ENCODE measurements around the gene DENND1B. TPM values are rescaled to one million over a fixed set of nuclear protein-coding genes. Genes with fewer than 3 reads are reported as not detected.

DENND1B gene
- total RNA-seq, 1 donor from 2014 or later: 22.1 TPM

DNA sequence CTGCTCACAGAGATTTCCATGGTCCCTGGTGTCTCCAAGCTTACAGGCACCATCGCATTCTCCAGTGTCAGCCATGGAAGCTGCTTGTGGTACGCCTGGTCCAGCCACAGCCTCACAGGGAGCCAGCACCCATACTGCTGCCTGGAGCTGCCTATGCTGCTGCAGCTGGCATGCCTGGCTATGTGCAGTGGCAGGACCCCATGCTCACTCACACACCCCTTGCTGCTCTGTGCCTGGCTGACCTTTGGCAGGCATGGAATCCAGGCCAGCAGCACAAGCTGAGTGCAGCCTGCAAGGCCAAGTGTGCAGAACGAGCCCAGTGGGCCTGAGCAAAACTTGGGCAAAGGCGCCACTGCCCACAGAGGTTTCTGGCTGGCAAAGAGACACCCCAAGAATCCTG lies 26.4 kb upstream of the DENND1B start:
- H3K27ac Mint-ChIP-seq (ENCODE audit: unreplicated experiment): no peak overlapping the region
- H3K9me3 Mint-ChIP-seq (ENCODE audit: unreplicated experiment): peaks cover 8% of the 10 kb centered on the region
- H3K4me1 Mint-ChIP-seq (ENCODE audit: low read depth, unreplicated experiment): no peaks in the 10 kb centered on the region
- TF ChIP-seq, protein P1, sequence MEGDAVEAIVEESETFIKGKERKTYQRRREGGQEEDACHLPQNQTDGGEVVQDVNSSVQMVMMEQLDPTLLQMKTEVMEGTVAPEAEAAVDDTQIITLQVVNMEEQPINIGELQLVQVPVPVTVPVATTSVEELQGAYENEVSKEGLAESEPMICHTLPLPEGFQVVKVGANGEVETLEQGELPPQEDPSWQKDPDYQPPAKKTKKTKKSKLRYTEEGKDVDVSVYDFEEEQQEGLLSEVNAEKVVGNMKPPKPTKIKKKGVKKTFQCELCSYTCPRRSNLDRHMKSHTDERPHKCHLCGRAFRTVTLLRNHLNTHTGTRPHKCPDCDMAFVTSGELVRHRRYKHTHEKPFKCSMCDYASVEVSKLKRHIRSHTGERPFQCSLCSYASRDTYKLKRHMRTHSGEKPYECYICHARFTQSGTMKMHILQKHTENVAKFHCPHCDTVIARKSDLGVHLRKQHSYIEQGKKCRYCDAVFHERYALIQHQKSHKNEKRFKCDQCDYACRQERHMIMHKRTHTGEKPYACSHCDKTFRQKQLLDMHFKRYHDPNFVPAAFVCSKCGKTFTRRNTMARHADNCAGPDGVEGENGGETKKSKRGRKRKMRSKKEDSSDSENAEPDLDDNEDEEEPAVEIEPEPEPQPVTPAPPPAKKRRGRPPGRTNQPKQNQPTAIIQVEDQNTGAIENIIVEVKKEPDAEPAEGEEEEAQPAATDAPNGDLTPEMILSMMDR (IDR thresholded peaks at IDR 0.05; ENCODE audit: partially characterized antibody, unreplicated experiment): no peak
- H3K36me3 Mint-ChIP-seq (ENCODE audit: unreplicated experiment): peaks cover 27% of the 10 kb centered on the region
- no peak overlapping the region for H3K4me3 Mint-ChIP-seq (ENCODE audit: unreplicated experiment)
- peaks cover 4% of the 10 kb centered on the region for H3K27me3 Mint-ChIP-seq (ENCODE audit: unreplicated experiment)
- no peak for DNase-seq

GRCh38 chr1:197801111-197801482 lies 25.8 kb upstream of the DENND1B start:
- Mint-ChIP-seq H3K4me3 (ENCODE audit: unreplicated experiment) (no peak overlapping the region), H3K27me3 (ENCODE audit: unreplicated experiment) (peaks cover 4% of the 10 kb centered on the region), H3K36me3 (ENCODE audit: unreplicated experiment) (peaks cover 33% of the 10 kb centered on the region), H3K9me3 (ENCODE audit: unreplicated experiment) (peaks cover 10% of the 10 kb centered on the region), H3K4me1 (ENCODE audit: low read depth, unreplicated experiment) (no peaks in the 10 kb centered on the region), H3K27ac (ENCODE audit: unreplicated experiment) (no peak overlapping the region)
- DNase-seq: no peak
- TF ChIP-seq, protein P1 (IDR thresholded peaks at IDR 0.05; ENCODE audit: partially characterized antibody, unreplicated experiment): no peak

- DNase-seq: no peak
- H3K4me3 Mint-ChIP-seq (ENCODE audit: unreplicated experiment): no peak overlapping the region
- peaks cover 38% of the 10 kb centered on the region for H3K36me3 Mint-ChIP-seq (ENCODE audit: unreplicated experiment)
- TF ChIP-seq, protein P1 (IDR thresholded peaks at IDR 0.05; ENCODE audit: partially characterized antibody, unreplicated experiment): no peak
- peaks cover 10% of the 10 kb centered on the region for H3K9me3 Mint-ChIP-seq (ENCODE audit: unreplicated experiment)
- peaks cover 4% of the 10 kb centered on the region for H3K27me3 Mint-ChIP-seq (ENCODE audit: unreplicated experiment)
- no peak overlapping the region for H3K27ac Mint-ChIP-seq (ENCODE audit: unreplicated experiment)
- no peaks in the 10 kb centered on the region for H3K4me1 Mint-ChIP-seq (ENCODE audit: low read depth, unreplicated experiment)
Measured at GRCh38 chr1:197800379-197801110, 25.3 kb upstream of the DENND1B start.

- Mint-ChIP-seq H3K9me3 (ENCODE audit: unreplicated experiment) (peaks cover 10% of the 10 kb centered on the region), H3K4me1 (ENCODE audit: low read depth, unreplicated experiment) (no peaks in the 10 kb centered on the region), H3K36me3 (ENCODE audit: unreplicated experiment) (peaks cover 38% of the 10 kb centered on the region), H3K27ac (ENCODE audit: unreplicated experiment) (no peak overlapping the region), H3K4me3 (ENCODE audit: unreplicated experiment) (no peak overlapping the region), H3K27me3 (ENCODE audit: unreplicated experiment) (peaks cover 4% of the 10 kb centered on the region)
- TF ChIP-seq, protein P1 (IDR thresholded peaks at IDR 0.05; ENCODE audit: partially characterized antibody, unreplicated experiment): no peak
- DNase-seq: no peak
Measured at GRCh38 chr1:197799271-197799670, 24.0 kb upstream of the DENND1B start.

GRCh38 chr1:197798492-197798891 lies 23.2 kb upstream of the DENND1B start:
- H3K4me3 Mint-ChIP-seq (ENCODE audit: unreplicated experiment): no peak overlapping the region
- no peaks in the 10 kb centered on the region for H3K4me1 Mint-ChIP-seq (ENCODE audit: low read depth, unreplicated experiment)
- H3K36me3 Mint-ChIP-seq (ENCODE audit: unreplicated experiment): peaks cover 38% of the 10 kb centered on the region
- H3K27ac Mint-ChIP-seq (ENCODE audit: unreplicated experiment): no peak overlapping the region
- H3K9me3 Mint-ChIP-seq (ENCODE audit: unreplicated experiment): peaks cover 10% of the 10 kb centered on the region
- no peak for DNase-seq
- TF ChIP-seq, protein P1 (IDR thresholded peaks at IDR 0.05; ENCODE audit: partially characterized antibody, unreplicated experiment): no peak
- peaks cover 4% of the 10 kb centered on the region for H3K27me3 Mint-ChIP-seq (ENCODE audit: unreplicated experiment)

All from glutamatergic neuron (in vitro differentiated cells).